Cardiac muscle cell (in vitro differentiated cells and primary cell): Measurements from ENCODE around the gene FAM81B. TPM values are rescaled to one million over a fixed set of nuclear protein-coding genes. Genes with fewer than 3 reads are reported as not detected.

ENCODE experiments used
- DNase-seq, 2 donors: peaks; one replicate each; pipeline versions ENCODE4 v3.0.0 to v3.0.0-alpha.2; 2010 to 2017; ENCODE audit warnings: low read depth in 1 of 2, low spot score in 1 of 2
- H3K27ac ChIP-seq: fragments of 200-600 bp; sonication (generic); 2 replicates; pipeline ENCODE4 v1.5.1; 2016
- H3K27me3 ChIP-seq: fragments of 200-600 bp; sonication (generic); 2 replicates; pipeline ENCODE4 v1.6.0; 2016; ENCODE audit warnings: control low read depth
- H3K36me3 ChIP-seq: fragments of 200-600 bp; sonication (generic); 2 replicates; pipeline ENCODE4 v1.5.1; 2016; ENCODE audit warnings: control low read depth
- H3K4me1 ChIP-seq: fragments of 200-600 bp; sonication (generic); 2 replicates; pipeline ENCODE4 v1.8.1; 2017; ENCODE audit warnings: low read depth, mild to moderate bottlenecking, mixed run types
- H3K4me3 ChIP-seq: fragments of 200-600 bp; sonication (generic); 2 replicates; pipeline ENCODE4 v1.5.1; 2016; ENCODE audit warnings: mild to moderate bottlenecking
- H3K9me3 ChIP-seq: fragments of 200-600 bp; sonication (generic); 2 replicates; pipeline ENCODE4 v1.5.1; 2017; ENCODE audit warnings: low read depth, mild to moderate bottlenecking, control low read depth
- polyA plus RNA-seq: library from polyadenylated mRNA; unstranded; fragments of >200 nt; fragmentation: Nextera tagmentation; extraction: Ambion mirVana; gene quantifications from 2 replicates; pipeline ENCODE4 v1.2.1, GENCODE V29; 2016
- total RNA-seq: library from RNA; depleted of rRNA; stranded (reverse); fragments of >200 nt; gene quantifications from 2 replicates; pipeline ENCODE4 v1.2.3, GENCODE V29; 2016
- TF ChIP-seq, protein P1 (sequence below): IDR thresholded peaks from 2 replicates; pipeline ENCODE4 v1.5.1; 2012; ENCODE audit warnings: low read depth, mild to moderate bottlenecking, low read length

FAM81B gene
- total and polyA plus RNA-seq, 2 experiments from 2014 or later = not detected

DNA sequence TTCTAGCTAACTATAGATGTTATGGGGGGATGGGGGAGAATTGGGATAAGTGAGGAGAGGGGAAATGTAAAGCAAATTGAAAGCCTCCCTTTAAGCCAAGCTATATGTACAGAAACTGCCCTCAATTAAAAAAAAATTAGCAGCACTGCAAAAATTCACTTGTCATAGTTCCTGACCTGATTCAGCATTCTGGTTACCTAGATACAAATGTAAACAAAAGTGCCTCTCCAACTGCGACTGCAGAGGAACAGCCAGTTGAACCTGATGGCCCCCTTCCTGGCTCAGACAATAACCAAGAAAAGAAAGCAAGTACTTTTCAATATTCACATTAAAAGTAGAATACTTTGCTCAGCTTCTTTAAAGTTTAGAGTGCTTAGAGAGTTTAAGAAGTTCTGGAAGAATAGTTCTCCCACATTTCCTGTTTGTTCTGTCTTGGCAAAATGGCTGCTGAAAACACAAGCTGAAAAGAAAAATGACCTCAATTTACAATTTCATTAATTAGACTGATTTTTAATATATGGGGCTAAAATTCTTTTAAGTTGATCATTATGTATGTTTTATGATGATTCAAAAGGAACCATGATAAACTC lies 1.5 kb downstream of the FAM81B start:
- DNase-seq = peak; percentile 14 to 16

DNA sequence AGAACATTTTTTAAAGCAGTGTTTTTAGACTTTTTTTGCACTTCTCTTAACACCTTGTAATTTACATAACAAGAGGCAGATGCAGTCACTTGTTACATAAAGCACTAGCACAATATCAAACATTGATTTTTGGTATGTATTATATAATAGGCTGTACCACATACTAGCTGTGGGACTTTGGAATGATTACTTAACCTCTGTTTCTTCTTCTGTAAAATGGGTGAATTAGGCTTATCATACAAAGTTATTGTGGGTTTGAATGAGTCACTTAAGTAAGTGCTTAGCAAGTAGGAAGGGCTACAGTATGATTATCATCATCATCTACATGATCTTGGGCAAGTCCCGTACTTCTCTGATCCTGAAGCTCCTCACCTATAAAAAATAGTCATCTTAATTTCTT lies 2.1 kb downstream of the FAM81B start:
- DNase-seq = no peak
- TF ChIP-seq, protein P1, sequence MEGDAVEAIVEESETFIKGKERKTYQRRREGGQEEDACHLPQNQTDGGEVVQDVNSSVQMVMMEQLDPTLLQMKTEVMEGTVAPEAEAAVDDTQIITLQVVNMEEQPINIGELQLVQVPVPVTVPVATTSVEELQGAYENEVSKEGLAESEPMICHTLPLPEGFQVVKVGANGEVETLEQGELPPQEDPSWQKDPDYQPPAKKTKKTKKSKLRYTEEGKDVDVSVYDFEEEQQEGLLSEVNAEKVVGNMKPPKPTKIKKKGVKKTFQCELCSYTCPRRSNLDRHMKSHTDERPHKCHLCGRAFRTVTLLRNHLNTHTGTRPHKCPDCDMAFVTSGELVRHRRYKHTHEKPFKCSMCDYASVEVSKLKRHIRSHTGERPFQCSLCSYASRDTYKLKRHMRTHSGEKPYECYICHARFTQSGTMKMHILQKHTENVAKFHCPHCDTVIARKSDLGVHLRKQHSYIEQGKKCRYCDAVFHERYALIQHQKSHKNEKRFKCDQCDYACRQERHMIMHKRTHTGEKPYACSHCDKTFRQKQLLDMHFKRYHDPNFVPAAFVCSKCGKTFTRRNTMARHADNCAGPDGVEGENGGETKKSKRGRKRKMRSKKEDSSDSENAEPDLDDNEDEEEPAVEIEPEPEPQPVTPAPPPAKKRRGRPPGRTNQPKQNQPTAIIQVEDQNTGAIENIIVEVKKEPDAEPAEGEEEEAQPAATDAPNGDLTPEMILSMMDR = no peak
- Histone ChIP-seq H3K27ac (no peak overlapping the region), H3K4me3 (no peak overlapping the region), H3K4me1 (no peaks in the 10 kb centered on the region), H3K36me3 (no peaks in the 10 kb centered on the region), H3K27me3 (no peaks in the 10 kb centered on the region), H3K9me3 (no peaks in the 10 kb centered on the region)

More for the DNA sequence above, 1.5 kb downstream of the FAM81B start:
- Histone ChIP-seq H3K27me3 (no peaks in the 10 kb centered on the region), H3K4me1 (no peaks in the 10 kb centered on the region), H3K4me3 (no peak overlapping the region), H3K36me3 (no peaks in the 10 kb centered on the region), H3K9me3 (no peaks in the 10 kb centered on the region), H3K27ac (no peak overlapping the region)
- TF ChIP-seq, protein P1 = no peak

DNA sequence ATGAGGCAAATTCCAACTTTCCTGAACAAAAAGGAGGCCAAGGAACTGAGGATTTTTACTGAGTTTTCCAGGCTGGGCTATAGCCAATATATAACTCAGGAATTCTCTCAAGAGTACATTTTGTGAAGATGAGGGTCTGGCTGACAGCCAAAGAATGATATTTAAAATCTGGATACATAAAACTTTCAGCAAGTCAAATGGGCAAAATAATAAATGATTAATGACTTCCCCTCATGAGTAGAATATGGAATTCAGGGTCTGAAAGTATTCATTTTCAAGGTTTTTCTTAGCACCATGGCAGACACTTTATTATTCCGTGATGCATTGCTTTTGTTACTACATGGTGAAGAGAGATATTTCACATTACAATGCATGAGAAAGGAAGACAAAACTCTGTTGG lies 7.8 kb downstream of the FAM81B start:
- H3K9me3 ChIP-seq = no peaks in the 10 kb centered on the region
- no peaks in the 10 kb centered on the region for H3K4me1 ChIP-seq
- TF ChIP-seq, protein P1 = no peak
- no peak for DNase-seq
- H3K4me3 ChIP-seq = no peak overlapping the region
- H3K27me3 ChIP-seq = no peaks in the 10 kb centered on the region
- H3K27ac ChIP-seq = no peak overlapping the region
- H3K36me3 ChIP-seq = no peaks in the 10 kb centered on the region

DNA sequence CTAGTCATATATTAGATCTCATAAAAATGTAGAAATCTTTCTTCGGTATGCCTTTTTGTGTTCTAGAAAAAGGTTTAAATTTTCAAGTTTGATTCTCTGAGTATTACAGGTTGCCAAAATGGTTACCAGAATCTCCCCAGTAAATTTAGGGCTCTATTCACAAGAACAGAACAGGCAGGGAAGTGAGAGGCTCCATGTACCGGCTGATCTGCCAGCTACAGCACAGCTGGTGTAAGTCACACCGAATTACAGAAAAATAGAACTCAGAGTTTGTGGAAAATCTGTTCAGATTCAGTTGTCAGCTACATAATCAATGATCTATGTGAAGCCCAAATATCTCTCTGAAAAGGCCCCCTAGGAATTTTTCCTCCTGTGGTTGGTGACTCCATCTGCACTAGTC lies 10.5 kb downstream of the FAM81B start:
- TF ChIP-seq, protein P1 = no peak
- DNase-seq = no peak
- no peaks in the 10 kb centered on the region for H3K27me3 ChIP-seq

DNA sequence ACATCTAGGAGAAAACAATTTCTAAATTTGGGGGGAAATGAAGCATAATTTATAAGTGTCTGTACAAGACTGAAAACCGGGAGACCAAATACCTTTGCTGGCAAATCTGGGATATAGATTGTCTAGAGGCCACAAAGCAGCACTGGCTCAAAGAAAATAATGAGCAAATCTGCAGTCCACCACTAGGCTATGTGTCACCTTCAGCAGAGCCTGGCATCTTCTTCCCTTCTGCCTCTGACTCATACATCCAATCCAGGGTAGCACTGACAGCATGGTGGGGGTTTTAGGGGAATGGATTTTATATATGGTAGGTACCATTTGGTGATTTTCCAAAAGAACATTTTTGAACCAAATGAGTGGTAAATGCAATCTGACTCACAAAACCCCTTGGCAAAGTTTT lies 12.8 kb downstream of the FAM81B start:
- H3K4me1 ChIP-seq = no peaks in the 10 kb centered on the region
- DNase-seq = no peak
- no peaks in the 10 kb centered on the region for H3K36me3 ChIP-seq
- H3K9me3 ChIP-seq = no peaks in the 10 kb centered on the region
- H3K27ac ChIP-seq = no peak overlapping the region
- TF ChIP-seq, protein P1 = no peak
- H3K4me3 ChIP-seq = no peak overlapping the region
- H3K27me3 ChIP-seq = no peaks in the 10 kb centered on the region

More for the DNA sequence above, 10.5 kb downstream of the FAM81B start:
- no peaks in the 10 kb centered on the region for H3K4me1 ChIP-seq
- no peak overlapping the region for H3K4me3 ChIP-seq
- H3K9me3 ChIP-seq = no peaks in the 10 kb centered on the region
- H3K27ac ChIP-seq = no peak overlapping the region
- no peaks in the 10 kb centered on the region for H3K36me3 ChIP-seq
